Activated naive CD8-positive, alpha-beta T cell treated with anti-CD3 and anti-CD28 coated beads, Interleukin-2, amount 50 U/mL, for 24 hours (primary cell): ENCODE measurements around the gene C2orf69.
"Not testable (repeated sequence)": the region's sequence is repeated elsewhere in the genome, so short reads cannot be mapped to it uniquely, and the experiment has no call there.

Source experiments
- ATAC-seq: fragments of 150-1000 bp; cut with Tn5 transposase; one replicate; pipeline ENCODE4 v1.10.0; 2021
- DNase-seq: peaks from one replicate; pipeline ENCODE4 v3.0.0; 2021
- H3K27ac Mint-ChIP-seq: one replicate; pipeline ENCODE4 v1.8.0; 2021; ENCODE audit warnings: mild to moderate bottlenecking, mixed read lengths
- H3K27me3 Mint-ChIP-seq: one replicate; pipeline ENCODE4 v1.8.0; 2021; ENCODE audit warnings: mixed read lengths
- H3K36me3 Mint-ChIP-seq: one replicate; pipeline ENCODE4 v1.8.0; 2021; ENCODE audit warnings: low read depth, mixed read lengths
- H3K4me1 Mint-ChIP-seq: one replicate; pipeline ENCODE4 v1.8.0; 2021; ENCODE audit warnings: mixed read lengths
- H3K4me3 Mint-ChIP-seq: one replicate; pipeline ENCODE4 v1.8.0; 2021; ENCODE audit warnings: mild to moderate bottlenecking, moderate library complexity, mixed read lengths
- H3K9me3 Mint-ChIP-seq: one replicate; pipeline ENCODE4 v1.8.0; 2021; ENCODE audit warnings: mixed read lengths

The C2orf69 gene

DNA sequence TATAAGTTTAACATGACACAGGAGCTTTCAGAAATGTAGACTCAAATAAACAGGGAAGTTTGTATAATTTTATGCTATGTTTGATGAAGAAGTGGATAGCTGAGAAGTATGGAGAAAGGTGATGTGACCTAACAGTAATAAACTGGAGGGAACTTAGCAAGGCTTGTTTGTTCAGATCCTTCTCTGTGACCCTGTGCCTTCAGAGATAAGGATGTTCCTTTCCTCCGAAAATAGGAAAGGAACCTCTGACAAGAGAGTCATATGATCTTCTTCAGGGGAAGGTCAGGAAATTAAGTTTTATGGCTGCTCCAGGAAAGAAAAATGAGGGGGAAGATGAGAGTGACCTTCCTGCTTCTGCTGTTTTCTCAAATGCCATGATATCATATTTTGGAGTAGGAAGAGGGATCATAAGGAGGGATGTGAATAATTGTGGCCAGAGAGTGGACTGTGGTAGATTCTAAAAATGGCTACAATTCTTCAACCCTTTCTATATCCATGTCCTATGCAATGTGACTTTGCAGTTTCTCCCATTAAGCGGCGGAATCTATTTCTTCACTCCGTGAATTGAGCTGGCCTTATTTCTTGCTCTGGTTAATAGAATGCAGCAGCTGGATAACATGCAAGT, 8.5 kb upstream of the C2orf69 start:
- H3K4me3 Mint-ChIP-seq: no peak overlapping the region
- DNase-seq (no peak), ATAC-seq (no peak)
- H3K27me3 Mint-ChIP-seq: peaks cover 3% of the 10 kb centered on the region
- no peaks in the 10 kb centered on the region for H3K36me3 Mint-ChIP-seq
- H3K27ac Mint-ChIP-seq: no peak overlapping the region
- no peaks in the 10 kb centered on the region for H3K9me3 Mint-ChIP-seq
- H3K4me1 Mint-ChIP-seq: no peaks in the 10 kb centered on the region

- DNase-seq (no peak), ATAC-seq (no peak)
- Mint-ChIP-seq H3K4me3 (no peak overlapping the region), H3K9me3 (no peaks in the 10 kb centered on the region), H3K36me3 (no peaks in the 10 kb centered on the region), H3K27me3 (peaks cover 3% of the 10 kb centered on the region), H3K27ac (no peak overlapping the region), H3K4me1 (no peaks in the 10 kb centered on the region)
These were observed 8.0 kb upstream of the C2orf69 start for GRCh38 chr2:199903111-199903510.

GRCh38 chr2:199907008-199907714, 3.9 kb upstream of the C2orf69 start:
- Mint-ChIP-seq H3K27ac (no peak overlapping the region), H3K9me3 (no peaks in the 10 kb centered on the region), H3K4me3 (no peak overlapping the region), H3K4me1 (peaks cover 8% of the 10 kb centered on the region), H3K27me3 (no peaks in the 10 kb centered on the region), H3K36me3 (peaks cover 2% of the 10 kb centered on the region)
- DNase-seq: no peak
- no peak for ATAC-seq

- no peak for DNase-seq
- ATAC-seq: no peak
- Mint-ChIP-seq H3K9me3 (no peaks in the 10 kb centered on the region), H3K36me3 (peaks cover 15% of the 10 kb centered on the region), H3K27ac (peak overlapping the region; percentile 92), H3K4me1 (peaks cover 27% of the 10 kb centered on the region), H3K27me3 (no peaks in the 10 kb centered on the region), H3K4me3 (peak overlapping the region; percentile 97)
These were observed 598 bp upstream of the C2orf69 start for GRCh38 chr2:199910338-199911051.

DNA sequence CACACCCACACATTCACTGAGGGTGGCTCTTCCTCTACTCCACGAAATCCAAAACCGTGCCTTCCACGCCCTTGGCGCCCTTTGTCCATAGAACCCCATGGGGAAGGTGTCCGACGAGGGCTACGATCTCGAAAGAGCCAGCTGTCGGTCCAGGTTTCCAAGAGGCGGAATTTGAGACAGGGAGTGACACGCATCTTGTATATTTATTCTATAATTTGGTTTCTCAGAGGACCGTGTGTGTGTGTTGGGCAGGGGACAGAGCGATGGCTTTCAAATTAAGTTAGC, 726 bp downstream of the C2orf69 start:
- no peak for DNase-seq
- ATAC-seq: no peak
- H3K4me3 Mint-ChIP-seq: peak overlapping the region; percentile 97
- peak overlapping the region; percentile 92 for H3K27ac Mint-ChIP-seq
- H3K36me3 Mint-ChIP-seq: peaks cover 28% of the 10 kb centered on the region
- H3K4me1 Mint-ChIP-seq: peaks cover 27% of the 10 kb centered on the region
- H3K27me3 Mint-ChIP-seq: no peaks in the 10 kb centered on the region
- H3K9me3 Mint-ChIP-seq: peaks cover 8% of the 10 kb centered on the region

DNA sequence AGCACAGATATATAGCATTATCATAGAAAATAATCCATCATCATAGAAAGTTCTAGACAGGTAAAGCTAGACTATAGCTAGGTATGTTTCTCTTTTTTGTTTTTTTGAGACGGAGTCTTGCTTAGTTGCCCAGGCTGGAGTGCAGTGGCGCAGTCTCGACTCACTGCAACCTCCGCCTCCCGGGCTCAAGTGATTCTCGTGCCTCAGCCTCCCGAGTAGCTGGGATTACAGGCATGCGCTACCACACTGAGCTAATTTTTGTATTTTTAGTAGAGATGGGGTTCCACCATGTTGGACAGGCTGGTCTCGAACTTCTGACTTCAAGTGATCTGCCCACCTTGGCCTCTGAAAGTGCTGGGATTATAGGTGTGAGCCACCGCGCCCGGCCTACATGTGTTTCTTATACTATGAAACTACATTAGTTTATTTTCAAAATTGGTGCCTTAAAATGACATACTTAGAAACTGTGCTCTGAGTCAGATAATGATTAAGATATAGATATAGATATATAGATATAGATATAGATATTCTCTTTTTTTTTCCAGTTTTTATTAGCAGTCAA, 1.5 kb downstream of the C2orf69 start:
- not testable (repeated sequence) for DNase-seq, H3K27me3 Mint-ChIP-seq, ATAC-seq, H3K9me3 Mint-ChIP-seq, H3K27ac Mint-ChIP-seq
- peak overlapping the region; percentile 97 for H3K4me3 Mint-ChIP-seq
- peaks cover 36% of the 10 kb centered on the region for H3K36me3 Mint-ChIP-seq
- H3K4me1 Mint-ChIP-seq: peaks cover 27% of the 10 kb centered on the region

DNA sequence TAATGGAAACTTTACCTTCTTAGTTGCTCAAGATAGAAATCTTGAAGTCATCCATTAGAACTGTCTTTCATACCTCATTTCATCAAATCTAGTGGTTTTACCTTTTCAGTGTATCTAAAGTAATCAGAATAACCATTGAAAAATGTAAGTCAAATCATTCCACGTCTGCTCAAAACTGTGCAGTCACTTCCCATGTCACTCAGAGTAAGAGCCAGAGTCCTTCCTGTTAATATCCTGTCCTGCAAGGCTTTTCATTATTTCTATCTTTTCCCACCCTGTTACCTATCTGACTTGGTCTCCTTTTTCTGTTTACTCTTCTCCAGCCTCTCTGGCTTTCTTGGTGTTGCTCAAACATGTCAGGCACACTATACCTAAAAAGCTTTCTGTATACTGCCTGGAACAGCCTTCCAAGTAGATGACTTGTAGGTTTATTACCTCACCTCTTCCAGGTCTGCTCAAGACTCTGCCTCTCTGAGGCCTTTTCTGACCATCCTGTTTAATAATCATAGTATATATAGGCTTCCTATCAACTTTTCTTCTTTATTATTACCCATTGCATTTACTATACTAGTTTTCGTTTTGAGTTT, 3.4 kb downstream of the C2orf69 start:
- no peak for DNase-seq
- Mint-ChIP-seq H3K4me3 (peak overlapping the region; percentile 12), H3K27me3 (no peaks in the 10 kb centered on the region), H3K27ac (no peak overlapping the region), H3K4me1 (peaks cover 27% of the 10 kb centered on the region), H3K36me3 (peaks cover 48% of the 10 kb centered on the region), H3K9me3 (peaks cover 8% of the 10 kb centered on the region)
- no peak for ATAC-seq

- Mint-ChIP-seq H3K4me1 (peaks cover 18% of the 10 kb centered on the region), H3K27ac (no peak overlapping the region), H3K27me3 (no peaks in the 10 kb centered on the region), H3K9me3 (peaks cover 8% of the 10 kb centered on the region), H3K4me3 (no peak overlapping the region), H3K36me3 (peaks cover 46% of the 10 kb centered on the region)
- DNase-seq (no peak), ATAC-seq (no peak)
These were observed 5.9 kb downstream of the C2orf69 start for GRCh38 chr2:199916980-199917379.

- Mint-ChIP-seq H3K9me3 (no peaks in the 10 kb centered on the region), H3K27me3 (no peaks in the 10 kb centered on the region), H3K36me3 (peaks cover 31% of the 10 kb centered on the region), H3K4me1 (peaks cover 18% of the 10 kb centered on the region), H3K4me3 (no peak overlapping the region), H3K27ac (no peak overlapping the region)
- DNase-seq (no peak), ATAC-seq (no peak)
These were observed 11.8 kb downstream of the C2orf69 start for GRCh38 chr2:199922856-199923255.

- Mint-ChIP-seq H3K4me1 (peaks cover 18% of the 10 kb centered on the region), H3K27me3 (no peaks in the 10 kb centered on the region), H3K9me3 (no peaks in the 10 kb centered on the region), H3K27ac (no peak overlapping the region), H3K36me3 (peaks cover 28% of the 10 kb centered on the region), H3K4me3 (no peak overlapping the region)
- ATAC-seq: peak; percentile 63
- DNase-seq: no peak
These were observed 12.8 kb downstream of the C2orf69 start for GRCh38 chr2:199923924-199924323.

- peaks cover 44% of the 10 kb centered on the region for H3K36me3 Mint-ChIP-seq
- H3K27ac Mint-ChIP-seq: no peak overlapping the region
- no peak overlapping the region for H3K4me3 Mint-ChIP-seq
- H3K9me3 Mint-ChIP-seq: no peaks in the 10 kb centered on the region
- DNase-seq (no peak), ATAC-seq (no peak)
- H3K4me1 Mint-ChIP-seq: peaks cover 18% of the 10 kb centered on the region
- H3K27me3 Mint-ChIP-seq: no peaks in the 10 kb centered on the region
These were observed 15.7 kb downstream of the C2orf69 start for GRCh38 chr2:199926806-199927205.

DNA sequence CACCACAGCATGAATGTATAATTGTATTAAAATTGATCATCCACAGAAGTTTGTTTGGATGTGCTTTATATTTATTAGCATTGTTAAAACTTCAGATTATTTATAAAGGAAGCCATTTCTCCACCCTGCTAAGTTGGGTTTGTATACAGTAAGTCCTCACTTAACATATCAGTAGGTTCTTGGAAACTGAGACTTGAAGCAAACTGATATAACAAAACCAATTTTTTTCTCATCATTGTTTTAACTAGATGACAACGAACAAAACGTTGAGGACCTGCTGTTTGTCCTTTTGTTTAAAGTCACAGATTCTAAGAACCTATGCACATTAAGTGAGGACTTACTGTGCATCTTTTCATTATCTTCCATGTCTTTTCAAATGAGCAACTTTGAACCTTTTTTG, 17.1 kb downstream of the C2orf69 start:
- no peak for DNase-seq
- Mint-ChIP-seq H3K36me3 (peaks cover 51% of the 10 kb centered on the region), H3K27ac (no peak overlapping the region), H3K9me3 (no peaks in the 10 kb centered on the region), H3K4me3 (no peak overlapping the region), H3K27me3 (no peaks in the 10 kb centered on the region), H3K4me1 (peaks cover 11% of the 10 kb centered on the region)
- ATAC-seq: no peak

- Mint-ChIP-seq H3K9me3 (no peaks in the 10 kb centered on the region), H3K36me3 (peaks cover 51% of the 10 kb centered on the region), H3K27me3 (no peaks in the 10 kb centered on the region), H3K4me1 (peaks cover 9% of the 10 kb centered on the region), H3K4me3 (no peak overlapping the region), H3K27ac (no peak overlapping the region)
- ATAC-seq (no peak), DNase-seq (no peak)
These were observed 17.5 kb downstream of the C2orf69 start for GRCh38 chr2:199928626-199929025.

GRCh38 chr2:199929262-199929661, 18.2 kb downstream of the C2orf69 start:
- ATAC-seq: no peak

More at GRCh38 chr2:199929262-199929661, 18.2 kb downstream of the C2orf69 start:
- Mint-ChIP-seq H3K27ac (no peak overlapping the region), H3K4me1 (peaks cover 4% of the 10 kb centered on the region), H3K9me3 (no peaks in the 10 kb centered on the region), H3K36me3 (peaks cover 50% of the 10 kb centered on the region), H3K27me3 (no peaks in the 10 kb centered on the region), H3K4me3 (no peak overlapping the region)
- no peak for DNase-seq
